ENCODE data around the gene ZMIZ2. TPM values are rescaled to one million over a fixed set of nuclear protein-coding genes. Genes with fewer than 3 reads are reported as not detected.

ZMIZ2 gene
- total RNA-seq, 2 donors from 2014 or later: 27.1 to 42.8 TPM

GRCh38 chr7:44767912-44768627 is 19.4 kb downstream of the ZMIZ2 start:
- no peaks in the 10 kb centered on the region for H3K27me3 ChIP-seq (replicated peaks; ENCODE audit: insufficient read depth)
- H3K4me3 ChIP-seq: no peak overlapping the region
- no peaks in the 10 kb centered on the region for H3K9me3 ChIP-seq
- H3K4me1 ChIP-seq (replicated peaks): peaks cover 27% of the 10 kb centered on the region
- TF ChIP-seq POLR2A (IDR thresholded peaks at IDR 0.05) (peak; percentile 9), POLR2AphosphoS5 (IDR thresholded peaks at IDR 0.05) (peak; percentile 72), CTCF (IDR thresholded peaks at IDR 0.05) (no peak)
- WGBS: 11% methylated on average over 12 of the region's 12 CpGs
- intact Hi-C loops (cut with DNase I): loop anchor here (5.0 kb wide), 1 partner anchor 79 kb away; the partner anchor contains the start of gene H2AZ2
- H3K27ac ChIP-seq: peak overlapping the region; percentile 59 to 71
- peak; percentile 63 for DNase-seq (ENCODE audit: low spot score)
- peaks cover 11 to 23% of the 10 kb centered on the region in 2 donors for H3K36me3 ChIP-seq

- peak overlapping the region; percentile 59 to 71 for H3K27ac ChIP-seq
- WGBS: 17% methylated on average over 11 of the region's 11 CpGs
- intact Hi-C loops (cut with DNase I): loop anchor here (5.0 kb wide), 1 partner anchor 79 kb away; the partner anchor contains the start of gene H2AZ2
- no peak for TF ChIP-seq POLR2AphosphoS5 (IDR thresholded peaks at IDR 0.05)
- no peaks in the 10 kb centered on the region for H3K27me3 ChIP-seq (replicated peaks; ENCODE audit: insufficient read depth)
- H3K4me1 ChIP-seq (replicated peaks): peaks cover 27% of the 10 kb centered on the region
- no peak overlapping the region for H3K4me3 ChIP-seq
- no peaks in the 10 kb centered on the region for H3K9me3 ChIP-seq
- no peak for DNase-seq (ENCODE audit: low spot score)
- H3K36me3 ChIP-seq: peaks cover 11 to 18% of the 10 kb centered on the region in 2 donors
Observed at GRCh38 chr7:44768628-44769371, 20.2 kb downstream of the ZMIZ2 start.

- H3K36me3 ChIP-seq: peaks cover 11 to 14% of the 10 kb centered on the region in 2 donors
- H3K27me3 ChIP-seq (replicated peaks; ENCODE audit: insufficient read depth): no peaks in the 10 kb centered on the region
- H3K27ac ChIP-seq: peak overlapping the region; percentile 59 to 71
- no peak for DNase-seq (ENCODE audit: low spot score)
- intact Hi-C loops (cut with DNase I): loop anchor here (5.0 kb wide), 1 partner anchor 78 kb away; the partner anchor contains the start of gene H2AZ2
- H3K4me3 ChIP-seq: no peak overlapping the region
- no peaks in the 10 kb centered on the region for H3K9me3 ChIP-seq
- 40% methylated on average over 8 of the region's 8 CpGs for WGBS
- H3K4me1 ChIP-seq (replicated peaks): peaks cover 27% of the 10 kb centered on the region
- no peak for TF ChIP-seq POLR2A (IDR thresholded peaks at IDR 0.05)
- no peak for TF ChIP-seq POLR2AphosphoS5 (IDR thresholded peaks at IDR 0.05)
Observed at GRCh38 chr7:44769376-44769775, 20.7 kb downstream of the ZMIZ2 start.

GRCh38 chr7:44769776-44770294 is 21.2 kb downstream of the ZMIZ2 start:
- Histone ChIP-seq H3K4me1 (replicated peaks) (peaks cover 27% of the 10 kb centered on the region), H3K27me3 (replicated peaks; ENCODE audit: insufficient read depth) (no peaks in the 10 kb centered on the region), H3K9me3 (no peaks in the 10 kb centered on the region), H3K27ac (peak overlapping the region in 1 of 2 donors; percentile 59), H3K36me3 (peaks cover 8 to 10% of the 10 kb centered on the region in 2 donors), H3K4me3 (no peak overlapping the region)
- no peak for DNase-seq (ENCODE audit: low spot score)
- TF ChIP-seq POLR2AphosphoS5 (IDR thresholded peaks at IDR 0.05): peak; percentile 11
- no peak for TF ChIP-seq POLR2A (IDR thresholded peaks at IDR 0.05)
- WGBS: 22% methylated on average over 10 of the region's 10 CpGs
- intact Hi-C loops (cut with DNase I): loop anchor here (5.0 kb wide), 1 partner anchor 77 kb away; the partner anchor contains the start of gene H2AZ2

GRCh38 chr7:44771358-44771757 is 22.7 kb downstream of the ZMIZ2 start:
- no peak overlapping the region for H3K4me3 ChIP-seq
- peaks cover 0 to 4% of the 10 kb centered on the region in 2 donors for H3K36me3 ChIP-seq
- no peak overlapping the region for H3K27ac ChIP-seq
- no peaks in the 10 kb centered on the region for H3K27me3 ChIP-seq (replicated peaks; ENCODE audit: insufficient read depth)
- 74% methylated on average over 3 of the region's 3 CpGs for WGBS
- TF ChIP-seq POLR2A (IDR thresholded peaks at IDR 0.05): no peak
- TF ChIP-seq CTCF (IDR thresholded peaks at IDR 0.05): no peak
- TF ChIP-seq POLR2AphosphoS5 (IDR thresholded peaks at IDR 0.05): no peak
- intact Hi-C loops (cut with DNase I): no loop called here
- no peak for DNase-seq (ENCODE audit: low spot score)
- H3K9me3 ChIP-seq: no peaks in the 10 kb centered on the region
- H3K4me1 ChIP-seq (replicated peaks): peaks cover 27% of the 10 kb centered on the region

- Histone ChIP-seq H3K9me3 (no peaks in the 10 kb centered on the region), H3K27ac (no peak overlapping the region), H3K36me3 (no peaks in the 10 kb centered on the region), H3K4me3 (no peak overlapping the region), H3K4me1 (replicated peaks) (peaks cover 27% of the 10 kb centered on the region), H3K27me3 (replicated peaks; ENCODE audit: insufficient read depth) (no peaks in the 10 kb centered on the region)
- intact Hi-C loops (cut with DNase I): no loop called here
- no peak for DNase-seq (ENCODE audit: low spot score)
- TF ChIP-seq POLR2AphosphoS5 (IDR thresholded peaks at IDR 0.05) (no peak), POLR2A (IDR thresholded peaks at IDR 0.05) (no peak), CTCF (IDR thresholded peaks at IDR 0.05) (no peak)
- 62% methylated on average over 6 of the region's 6 CpGs for WGBS
Observed at GRCh38 chr7:44772440-44772839, 23.8 kb downstream of the ZMIZ2 start.

Data from prostate gland (tissue), 2 donors.